ENCODE measurements around the gene CAMSAP1.

DNA sequence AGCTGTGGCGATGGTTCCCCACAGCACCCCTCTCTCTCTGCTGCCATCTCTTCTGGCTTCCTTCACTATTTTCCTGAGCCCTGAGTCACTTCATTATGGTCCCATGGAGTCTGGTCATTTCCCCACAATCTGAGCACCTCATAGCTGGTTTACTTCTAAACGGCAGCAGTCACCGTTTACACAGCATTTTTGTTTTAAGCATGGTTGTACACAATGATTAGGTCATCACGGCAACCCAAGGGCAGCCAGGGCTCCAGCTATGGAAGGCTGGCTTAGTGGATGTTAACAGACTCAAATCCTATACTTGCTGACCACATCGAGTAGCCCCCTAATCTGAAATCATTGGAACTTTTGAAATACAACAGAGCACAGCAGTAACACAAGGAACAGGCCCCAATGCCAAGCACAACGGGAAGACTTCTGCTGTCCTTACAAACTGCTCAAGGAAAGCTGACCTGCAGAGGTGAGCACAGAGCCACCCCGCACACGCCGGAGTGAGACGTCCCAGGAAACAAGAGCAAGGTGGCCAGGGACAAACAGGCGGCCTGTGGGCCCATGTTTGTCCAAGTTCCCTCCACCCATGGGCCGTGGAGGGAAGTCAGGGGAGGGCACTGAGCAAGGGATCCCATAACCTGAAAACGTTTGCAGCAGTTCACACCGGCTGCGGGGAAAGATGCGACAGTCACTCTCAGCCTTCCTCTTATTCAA, 22.9 kb downstream of the CAMSAP1 start:
- no peak for TF ChIP-seq CTCF (IDR thresholded peaks at IDR 0.05)
- no peak for TF ChIP-seq POLR2A (IDR thresholded peaks at IDR 0.05)

Measured in esophagus squamous epithelium (tissue), 4 donors.